Stimulated activated CD8-positive, alpha-beta memory T cell treated with anti-CD3 and anti-CD28 coated beads, Interleukin-7, amount 100 ng/mL, for 24 hours (primary cell): ENCODE measurements around the gene LRRC47.
A peak's percentile ranks its signal among the peaks of the same experiment; 100 is the strongest.

Source experiments
- DNase-seq: peaks from one replicate; pipeline ENCODE4 v3.0.0-alpha.2; 2020; ENCODE audit warnings: low read depth

Gene LRRC47

DNA sequence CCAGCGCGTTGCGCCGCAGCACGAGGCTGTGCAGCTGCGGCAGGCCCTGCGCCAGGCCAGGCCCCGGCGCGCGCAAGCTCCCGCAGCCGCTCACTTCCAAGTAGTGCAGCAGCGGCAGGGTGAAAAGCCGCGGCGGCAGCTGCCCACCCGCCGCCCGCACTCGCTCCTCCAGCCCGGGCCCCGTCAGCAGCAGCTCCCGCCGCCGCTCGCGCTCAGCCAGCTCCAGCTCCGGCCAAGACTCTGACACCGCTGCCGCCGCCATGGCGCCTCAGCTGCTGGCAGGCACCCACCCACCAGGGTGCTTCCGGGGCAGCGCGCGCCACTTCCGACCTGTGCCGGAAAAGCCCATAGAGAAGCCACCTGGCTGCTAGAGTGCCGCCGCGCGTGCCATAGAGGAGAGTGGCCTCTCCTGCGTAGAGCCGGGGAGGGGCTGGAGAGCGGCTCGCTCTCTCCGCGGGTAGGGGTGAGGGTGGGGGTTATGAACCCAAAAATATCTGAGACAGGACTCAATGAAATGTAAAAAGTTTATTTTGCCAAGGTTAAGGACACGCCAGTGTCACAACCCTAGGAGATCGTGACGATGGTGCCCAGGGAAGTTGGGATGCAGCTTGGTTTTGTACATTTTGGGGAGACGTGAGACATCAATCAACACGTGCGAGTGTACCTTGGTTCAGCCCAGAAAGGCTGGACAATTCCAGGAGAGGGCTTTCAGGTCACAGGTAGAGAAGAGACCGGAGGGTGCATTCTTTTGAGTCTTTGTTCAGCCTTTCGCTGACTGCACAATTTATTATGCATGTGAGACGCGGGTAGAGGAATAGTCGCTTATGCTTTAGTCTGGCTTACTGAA is at the start of gene LRRC47:
Gene LRRC47 (minus strand): TSS at position 284 of the 847 bp plus-strand sequence. CDS start 22 bp downstream, at position 262.
- peak; percentile 90 for DNase-seq

DNA sequence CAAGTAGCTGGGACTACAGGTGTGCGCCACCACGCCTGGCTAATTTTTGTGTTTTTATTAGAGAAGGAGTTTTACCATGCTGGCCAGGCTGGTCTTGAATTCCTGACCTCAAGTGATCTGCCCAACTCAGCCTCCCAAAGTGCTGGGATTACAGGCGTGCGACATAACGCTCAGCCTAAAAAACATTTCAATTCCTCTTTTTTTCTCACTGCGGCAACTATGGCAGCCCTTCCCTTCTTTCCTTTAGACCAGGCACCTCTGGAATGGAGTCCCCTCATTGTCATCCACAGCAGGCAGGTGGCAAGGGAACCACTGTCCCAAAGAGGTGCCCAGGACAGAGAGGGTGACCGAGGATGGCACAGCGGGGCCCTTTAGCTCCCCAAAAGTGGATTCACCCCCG is 46.6 kb upstream of the LRRC47 start:
- DNase-seq = no peak

DNA sequence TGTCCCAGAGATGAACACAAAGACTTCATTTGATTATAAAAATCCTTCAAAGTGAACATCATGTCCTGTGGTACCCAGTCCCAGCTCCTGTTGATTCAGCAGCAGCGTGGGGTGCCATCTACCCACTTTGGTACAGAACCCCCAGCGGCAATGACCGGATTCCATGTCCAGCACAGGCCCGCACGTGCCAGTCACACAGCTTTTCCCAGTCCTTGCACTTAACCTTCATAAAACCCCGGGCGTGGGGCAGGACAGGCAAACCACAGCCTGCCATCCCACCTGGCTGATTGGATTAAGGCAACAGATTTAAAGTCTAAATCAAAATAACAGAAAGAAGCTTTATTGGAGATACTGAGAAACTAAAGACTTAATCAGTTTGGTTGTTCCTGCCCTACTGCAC is 45.2 kb upstream of the LRRC47 start:
- DNase-seq = no peak

DNA sequence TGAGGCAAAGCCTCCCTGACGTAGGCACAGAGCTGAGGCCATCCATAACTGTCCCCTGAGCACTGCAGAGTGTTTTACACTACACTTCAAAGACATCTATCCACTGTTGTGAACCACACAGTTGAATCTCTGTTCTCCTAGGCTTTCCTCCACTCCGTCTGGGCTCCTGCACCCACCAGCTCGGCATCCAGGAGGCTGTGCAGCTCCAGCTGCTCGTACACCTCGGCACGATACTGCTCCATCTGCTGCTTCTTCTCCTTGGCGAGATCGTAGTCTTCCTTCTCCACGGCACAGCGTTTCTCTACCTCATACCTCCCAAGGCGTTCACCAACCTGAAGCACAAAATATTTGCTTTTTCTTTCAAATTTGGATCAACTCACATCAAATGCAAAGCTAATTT is 42.5 kb upstream of the LRRC47 start:
- DNase-seq = no peak

DNA sequence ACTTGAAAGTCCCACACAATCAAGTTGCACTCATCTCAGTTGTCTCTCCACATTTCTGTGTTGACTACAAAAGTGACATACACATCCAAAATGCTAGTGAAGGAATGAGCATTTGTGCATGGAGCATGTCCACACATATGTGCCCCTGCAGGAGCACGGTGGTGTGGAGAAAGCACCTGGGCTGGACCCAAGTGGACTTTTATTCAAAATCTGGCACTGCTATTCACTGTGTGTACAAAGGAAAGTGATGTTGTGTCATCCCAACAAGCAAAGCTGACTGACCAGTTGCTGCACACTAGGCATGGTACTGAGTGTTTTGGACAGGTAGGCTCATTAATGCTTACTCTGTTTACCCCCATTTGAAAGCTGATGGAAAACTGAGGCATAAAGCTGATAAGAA is 41.4 kb upstream of the LRRC47 start:
- DNase-seq = no peak

DNA sequence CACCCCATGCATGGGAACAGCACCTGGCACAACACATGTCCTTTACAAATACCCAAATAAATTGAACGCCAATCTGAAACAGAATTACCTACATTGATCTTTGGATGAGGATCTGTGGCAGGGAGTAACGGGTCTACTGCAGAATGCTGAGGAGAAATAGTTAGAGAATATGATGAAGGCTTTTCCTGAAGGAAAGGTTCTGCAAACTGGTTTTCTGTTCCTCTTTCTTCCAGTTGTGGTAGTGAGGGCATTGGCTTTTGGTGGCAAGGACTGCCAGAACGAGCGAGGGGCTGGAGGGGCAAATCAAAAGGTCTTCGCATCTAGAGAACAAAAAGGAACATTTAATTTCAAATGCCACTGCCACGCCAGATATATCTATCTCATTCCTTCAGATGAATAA is 40.9 kb upstream of the LRRC47 start:
- DNase-seq = no peak

DNA sequence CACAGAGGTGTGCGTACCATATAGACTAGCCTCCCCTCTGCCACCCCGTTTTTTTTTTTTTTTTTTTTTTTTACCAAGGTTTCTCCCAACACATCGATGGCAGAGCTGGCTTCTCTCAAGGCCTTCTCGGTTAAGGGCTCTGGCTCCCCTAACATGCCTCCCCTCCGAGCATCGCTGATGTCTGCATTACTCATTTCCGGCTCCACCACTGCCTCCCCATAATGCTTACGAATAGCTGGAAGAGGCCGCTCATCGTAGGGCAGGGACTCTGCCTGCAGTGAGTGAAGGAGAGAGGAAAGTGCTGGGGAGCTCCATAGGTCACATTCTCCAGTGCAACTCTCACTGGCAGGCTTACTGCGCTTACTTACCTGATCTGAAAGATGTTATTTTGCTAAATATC is 40.1 kb upstream of the LRRC47 start:
- no peak for DNase-seq

DNA sequence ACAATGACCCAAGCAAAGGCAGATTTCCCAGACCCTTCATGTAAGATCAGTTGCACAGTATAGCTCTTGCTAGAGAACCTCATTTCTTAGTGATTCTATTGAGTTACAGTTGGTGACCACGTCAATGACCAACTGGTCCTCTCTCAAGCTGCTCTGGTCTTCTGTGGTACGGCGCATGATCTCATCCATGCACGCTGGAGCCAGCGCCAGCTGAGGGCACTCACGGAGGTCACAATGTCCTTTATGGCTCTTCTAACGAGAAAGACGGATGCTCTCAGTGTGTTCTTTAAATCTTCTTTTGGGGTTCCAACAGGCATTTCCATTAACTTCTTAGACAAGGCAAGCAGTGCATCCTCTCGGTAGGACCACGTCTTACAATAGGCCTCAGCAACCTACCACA is 38.4 kb upstream of the LRRC47 start:
- no peak for DNase-seq

DNA sequence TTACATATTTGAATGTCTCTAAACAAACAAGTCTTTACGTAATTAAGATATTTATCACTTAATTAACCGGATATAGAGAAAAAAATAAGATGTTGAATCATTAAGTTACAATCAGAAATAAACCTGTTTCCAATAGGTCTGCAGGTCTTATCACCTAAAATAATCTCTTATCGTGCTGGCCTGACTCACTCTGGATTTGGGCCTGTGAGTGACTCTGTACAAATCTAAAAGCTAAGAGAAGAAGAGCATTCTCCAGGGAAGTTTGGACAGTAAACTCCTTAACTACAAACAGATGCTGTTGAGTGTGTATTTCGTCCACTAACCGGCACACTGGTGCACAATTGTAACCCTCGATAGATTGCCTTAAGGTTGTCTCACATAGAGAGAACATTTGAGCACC is 35.4 kb upstream of the LRRC47 start:
- no peak for DNase-seq

DNA sequence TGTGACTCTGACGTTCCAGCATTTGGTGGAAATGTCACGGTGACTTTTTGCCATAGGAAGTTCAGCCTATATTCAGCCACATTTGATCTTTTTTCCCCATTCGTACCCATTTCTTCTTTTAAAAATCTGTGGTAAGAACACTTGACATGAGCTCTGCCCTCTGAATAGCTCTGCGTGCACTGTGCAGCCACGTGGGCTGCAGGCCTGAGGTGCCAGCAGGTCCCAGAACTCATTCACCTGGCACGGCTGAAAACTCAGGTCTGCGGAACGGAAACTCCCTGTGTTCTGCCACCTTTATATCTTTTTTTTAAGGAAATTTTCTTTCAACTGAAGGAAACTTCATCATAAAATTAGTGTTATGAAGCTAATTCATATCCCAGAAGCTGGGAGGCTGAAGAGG is 32.1 kb upstream of the LRRC47 start:
- DNase-seq = no peak

DNA sequence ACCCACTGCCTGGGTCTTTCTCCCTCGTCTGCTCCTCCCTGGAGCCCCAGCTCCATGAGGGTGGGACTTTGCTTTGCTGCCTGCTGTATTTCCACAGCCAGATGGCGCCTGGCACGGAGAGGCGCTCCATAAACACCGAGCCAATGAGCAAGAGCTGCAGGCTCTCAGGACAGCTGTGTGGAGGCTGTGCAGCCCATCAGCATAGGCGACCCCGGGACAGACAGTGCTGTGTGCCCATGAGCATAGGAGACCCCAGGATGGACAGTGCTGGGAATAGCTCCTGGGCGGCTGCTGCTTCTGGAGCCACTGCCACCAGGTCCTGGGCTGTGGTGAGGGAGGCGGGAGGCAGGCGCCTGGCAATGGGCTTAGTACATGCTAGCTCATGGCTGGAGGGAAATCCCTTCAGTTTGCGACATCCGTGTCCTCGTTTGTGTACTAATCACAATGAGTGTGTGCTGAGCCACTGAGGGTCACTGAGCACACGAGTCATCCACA is 31.6 kb upstream of the LRRC47 start:
- DNase-seq = no peak

DNA sequence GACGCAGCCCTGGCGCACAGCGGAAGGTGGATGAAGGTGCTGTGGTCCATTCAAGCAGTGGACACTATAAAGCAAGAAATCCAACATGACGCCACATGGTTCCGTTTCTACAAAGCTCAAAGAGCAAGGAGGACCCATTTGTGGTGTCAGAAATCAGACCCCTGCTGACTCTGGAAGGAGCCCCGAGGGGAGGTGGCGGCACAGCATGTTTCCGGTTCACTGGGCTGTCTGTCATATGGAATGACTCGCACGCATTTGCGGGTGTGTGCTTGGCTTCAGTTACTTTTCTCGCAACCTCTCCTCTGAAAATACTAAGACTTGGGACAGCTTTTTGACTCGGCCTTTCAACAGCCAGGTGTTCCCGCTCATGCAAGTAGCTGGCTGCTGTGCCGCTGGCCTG is 29.1 kb upstream of the LRRC47 start:
- DNase-seq = no peak

DNA sequence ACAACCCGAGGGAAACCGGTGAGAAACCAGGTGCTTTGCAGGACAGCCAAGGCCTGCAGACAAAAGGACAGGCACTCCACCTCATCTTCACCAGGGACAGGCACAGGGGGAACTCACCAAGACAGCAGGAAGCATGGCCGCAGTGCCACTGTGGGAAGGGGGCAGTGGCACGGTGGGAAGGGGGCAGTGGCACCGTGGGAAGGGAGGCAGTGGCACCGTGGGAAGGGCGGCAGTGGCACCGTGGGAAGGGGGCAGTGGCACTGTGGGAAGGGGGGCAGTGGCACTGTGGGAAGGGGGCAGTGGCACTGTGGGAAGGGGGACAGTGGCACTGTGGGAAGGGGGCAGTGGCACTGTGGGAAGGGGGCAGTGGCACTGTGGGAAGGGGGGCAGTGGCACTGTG is 28.4 kb upstream of the LRRC47 start:
- no peak for DNase-seq

DNA sequence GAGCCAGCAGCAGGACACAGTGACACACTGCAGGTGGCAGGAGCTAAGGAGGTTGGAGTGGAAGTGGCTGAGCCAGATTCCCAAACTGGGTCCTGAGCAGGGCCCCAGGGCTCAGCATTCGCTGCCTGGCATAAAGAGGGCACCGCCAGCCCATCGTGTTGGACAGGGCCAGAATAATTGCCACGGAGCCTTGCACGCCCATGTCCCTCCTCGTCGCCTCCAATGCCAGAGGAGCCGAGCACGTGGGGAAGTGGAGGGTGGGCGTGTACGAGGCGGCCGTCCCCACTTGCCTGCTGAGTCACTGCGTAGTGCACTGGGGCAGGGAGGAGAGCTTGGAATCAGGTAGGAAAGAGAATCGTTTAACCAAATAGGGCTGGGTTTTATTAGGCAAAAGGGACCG is 26.1 kb upstream of the LRRC47 start:
- DNase-seq = no peak

DNA sequence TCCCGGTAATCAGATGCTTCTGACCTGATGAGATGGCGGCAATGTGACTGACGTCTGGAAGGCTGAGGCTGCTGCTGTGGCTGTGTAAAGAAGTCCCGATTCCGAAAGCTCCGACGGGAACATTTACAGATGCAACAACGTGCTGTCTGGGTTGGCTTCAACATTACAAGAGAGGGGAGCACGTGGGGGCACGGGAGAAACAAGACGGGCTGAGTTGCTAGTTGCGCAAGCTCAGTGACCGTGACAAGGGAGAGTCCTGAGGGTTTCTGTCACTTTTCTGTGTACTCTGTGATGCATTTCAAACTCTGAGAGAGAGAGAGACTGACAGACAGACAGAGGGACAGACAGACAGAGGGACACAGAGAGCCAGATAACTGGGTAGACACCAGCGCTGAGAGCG is 25.6 kb upstream of the LRRC47 start:
- DNase-seq = no peak

DNA sequence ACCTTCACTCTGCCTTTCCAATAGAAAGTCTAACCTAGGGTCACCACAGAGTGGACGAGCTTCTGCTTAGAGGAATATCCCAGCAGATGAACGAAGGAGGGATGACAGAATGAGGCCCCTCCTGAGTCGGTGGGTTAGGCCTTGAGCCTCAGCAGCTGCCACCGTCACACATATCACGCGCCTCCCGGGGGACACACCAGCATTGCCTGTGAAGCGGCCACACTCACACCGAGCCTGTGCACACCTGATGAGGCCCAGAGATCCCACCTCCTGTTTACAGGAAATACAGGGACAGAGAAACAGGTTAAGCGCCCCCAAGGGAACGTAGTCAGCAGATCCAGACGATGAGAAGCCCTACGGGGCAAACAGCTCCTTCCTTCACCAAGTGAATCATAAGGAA is 25.1 kb upstream of the LRRC47 start:
- DNase-seq = no peak

DNA sequence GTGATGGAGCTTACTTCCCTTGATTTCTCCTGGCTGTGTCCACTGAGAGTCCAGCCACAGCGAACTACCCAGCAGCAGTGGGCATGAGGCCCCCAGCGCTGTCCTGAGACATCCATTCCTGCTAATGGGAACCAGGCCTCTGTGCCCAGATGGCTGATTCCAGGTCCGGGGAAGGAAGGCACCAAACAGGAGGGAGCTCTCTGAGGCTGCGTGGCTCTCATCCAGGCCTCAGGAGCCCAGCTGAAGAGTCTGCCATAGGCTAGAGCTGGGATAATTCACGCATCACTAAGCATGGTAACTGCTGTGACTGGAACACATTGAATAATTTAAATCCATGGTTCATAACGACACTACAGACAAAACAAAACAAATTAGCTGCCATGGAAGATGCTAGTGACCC is 24.7 kb upstream of the LRRC47 start:
- no peak for DNase-seq

DNA sequence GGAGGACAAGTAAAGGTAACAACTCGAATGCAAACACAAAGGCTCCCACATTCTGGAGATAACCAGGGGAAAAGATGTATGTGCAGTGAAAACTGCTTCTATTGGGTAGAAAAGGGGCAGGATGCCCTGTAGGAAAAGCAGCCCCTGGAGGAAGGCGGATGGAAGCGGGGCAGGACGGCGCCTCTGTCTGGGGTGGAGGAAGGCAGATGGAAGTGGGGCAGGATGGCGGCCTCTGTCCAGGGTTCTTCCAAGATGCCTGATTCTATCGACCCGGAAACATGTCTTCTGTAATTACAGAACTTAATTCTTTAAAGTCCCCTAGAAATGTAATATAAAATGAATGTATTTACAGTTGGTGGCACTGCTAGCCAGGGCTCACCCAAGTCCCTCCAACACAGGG is 24.0 kb upstream of the LRRC47 start:
- DNase-seq = no peak

DNA sequence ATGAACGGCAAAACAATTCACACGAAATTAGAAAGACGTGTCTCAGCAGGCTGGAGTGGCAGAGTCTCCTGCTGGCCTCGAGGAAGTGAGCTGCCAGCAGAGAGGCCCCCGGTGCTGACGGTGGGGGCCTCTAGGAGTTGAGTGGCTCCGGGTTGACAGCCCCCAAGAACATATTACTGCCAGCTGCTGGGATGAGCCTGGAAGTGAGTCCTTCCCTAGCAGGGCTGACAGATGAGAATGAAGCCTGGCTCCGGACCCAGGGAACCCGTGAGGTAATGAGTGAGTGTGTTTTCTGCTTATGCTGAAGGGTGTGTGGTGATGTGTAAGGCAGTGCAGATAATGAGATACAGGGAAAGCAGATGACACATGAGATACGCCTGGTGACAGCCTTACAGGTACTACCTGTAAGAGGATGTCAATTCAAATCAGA is 23.5 kb upstream of the LRRC47 start:
- no peak for DNase-seq

DNA sequence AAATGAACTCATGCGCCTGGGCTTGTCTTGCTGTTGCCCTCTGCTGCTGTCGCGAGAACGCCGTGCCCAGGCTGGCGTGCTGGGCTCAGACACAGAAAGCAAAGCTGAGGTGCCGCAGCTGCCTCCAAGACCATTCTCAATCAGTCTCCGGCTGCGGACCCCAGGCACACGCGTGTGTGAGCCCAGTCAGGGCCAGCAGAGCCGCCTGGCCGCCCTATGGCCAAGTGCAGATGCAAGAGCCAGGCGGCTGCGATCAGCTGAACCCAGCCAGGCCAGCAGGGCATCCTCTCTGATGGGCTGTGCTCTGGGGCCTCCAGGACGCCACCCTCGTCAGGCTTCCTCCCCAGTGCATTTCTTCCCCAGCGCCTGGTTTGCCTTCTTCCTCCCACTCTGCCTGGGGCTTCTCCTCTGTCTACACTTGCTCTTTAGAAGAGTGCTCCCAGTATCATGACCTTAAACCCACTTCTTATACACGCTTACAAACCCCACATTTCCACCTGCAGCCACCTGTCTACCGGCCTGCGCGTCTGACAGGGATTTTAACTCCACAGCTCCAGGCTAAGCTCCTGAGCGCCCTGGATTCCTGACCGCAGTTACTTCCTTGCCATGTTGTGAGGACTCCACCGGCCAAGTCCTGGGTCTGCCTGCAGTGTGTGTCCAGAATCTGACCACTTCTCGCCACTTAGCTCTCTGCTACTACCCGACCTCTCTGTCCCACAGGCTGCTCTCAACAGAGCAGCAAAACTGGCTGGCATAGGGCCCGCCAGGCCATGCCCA is 21.7 kb upstream of the LRRC47 start:
- no peak for DNase-seq

DNA sequence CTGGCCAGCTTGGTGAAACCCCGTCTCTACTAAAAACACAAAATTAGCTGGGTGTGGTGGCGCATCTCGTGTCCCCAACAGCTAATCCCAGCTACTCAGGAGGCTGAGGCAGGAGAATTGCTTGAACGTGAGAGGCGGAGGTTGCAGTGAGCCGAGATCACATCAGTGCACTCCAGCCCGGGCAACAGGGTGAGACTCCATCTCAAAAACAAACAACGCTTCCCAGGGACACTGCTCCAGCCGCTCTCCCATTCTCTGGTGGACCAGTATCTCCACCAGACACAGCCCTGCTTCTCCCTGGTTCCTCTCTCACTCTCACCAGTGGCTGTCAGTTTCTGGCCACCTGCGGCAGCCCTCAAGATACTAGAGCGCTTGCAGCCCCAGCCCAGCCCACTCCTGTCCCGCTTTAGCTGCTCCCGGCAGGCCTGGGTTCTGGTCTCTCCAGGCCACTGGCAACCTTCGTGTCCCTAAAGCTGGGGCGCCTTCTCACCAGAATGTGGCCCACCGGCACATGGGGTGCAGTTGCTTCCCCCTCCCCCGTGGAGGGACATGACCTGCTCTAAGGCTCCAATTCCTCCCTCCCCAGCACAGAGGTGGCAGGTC is 20.9 kb upstream of the LRRC47 start:
- no peak for DNase-seq

DNA sequence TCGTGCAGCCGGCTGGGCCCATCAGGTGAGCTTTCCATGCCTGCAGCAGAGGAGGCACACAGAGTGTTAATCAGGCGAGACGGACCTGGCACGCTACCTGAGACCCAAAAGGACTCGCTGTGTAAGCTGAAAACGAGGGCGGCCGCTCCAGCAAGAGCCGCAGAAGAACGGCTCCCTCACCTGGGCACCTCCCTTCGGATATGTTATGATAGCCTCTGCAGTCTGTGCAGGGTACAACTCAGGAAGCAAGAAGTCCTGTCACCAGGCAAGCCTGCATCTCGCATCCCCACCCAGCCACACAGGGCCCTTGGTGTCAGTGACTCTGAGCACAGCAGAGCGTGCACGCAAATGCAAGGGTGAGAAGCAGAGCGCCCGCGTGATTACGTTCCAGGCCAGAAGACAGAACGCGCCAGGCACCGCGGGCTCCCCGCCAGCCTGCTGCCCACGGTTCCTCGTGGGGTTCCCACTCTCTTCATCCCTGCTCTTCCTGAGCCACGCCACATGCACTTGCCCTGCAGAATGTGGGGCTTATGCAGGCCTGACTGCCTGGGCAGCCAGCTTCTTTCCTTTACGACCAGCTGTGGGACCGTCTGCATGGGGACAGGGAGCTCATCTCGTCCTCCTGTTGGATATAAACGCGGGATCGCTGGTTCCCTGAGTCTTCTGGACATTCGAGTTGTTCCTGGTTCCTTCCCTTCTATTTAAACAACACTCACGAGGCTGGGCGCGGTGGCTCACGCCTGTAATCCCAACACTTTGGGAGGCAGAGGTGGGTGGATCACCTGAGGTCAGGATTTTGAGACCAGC is 20.2 kb upstream of the LRRC47 start:
- no peak for DNase-seq
